B cell (primary cell): ENCODE measurements around the gene NMUR1. TPM values are rescaled to one million over a fixed set of nuclear protein-coding genes. Genes with fewer than 3 reads are reported as not detected.
A peak's percentile ranks its signal among the peaks of the same experiment; 100 is the strongest.

ENCODE experiments used
- ATAC-seq: fragments of 200-7000 bp; cut with Tn5 transposase; one replicate; pipeline ENCODE4 v1.10.0; 2021; ENCODE audit warnings: low read depth, mild to moderate bottlenecking, moderate number of reproducible peaks, moderate library complexity
- CTCF ChIA-PET: fragments of 350-600 bp; sonication (Branson Sonifier 250); formaldehyde crosslinking; loops from one replicate; lab custom pipeline; 2021; ENCODE audit warnings: antibody characterized with exemption, inconsistent platforms; lab: Charles Lee
- POLR2A ChIA-PET: fragments of 350-600 bp; sonication (Branson Sonifier 250); formaldehyde crosslinking; loops from one replicate; lab custom pipeline; 2021; ENCODE audit warnings: antibody characterized with exemption; lab: Charles Lee
- DNase-seq: peaks from one replicate; pipeline ENCODE4 v3.0.0; 2013
- H2AFZ ChIP-seq: 2 replicates; pipeline ENCODE4 v1.6.1; 2012; ENCODE audit warnings: mild to moderate bottlenecking, low read depth, low read length; ENCODE audit not compliant: insufficient read depth, poor library complexity, severe bottlenecking
- H3K27ac ChIP-seq, 2 donors: 1 replicate in 1 of 2; 2 replicates in 1 of 2; pipeline ENCODE4 v1.5.1; 2012 to 2013; ENCODE audit warnings: low read length in 2 of 2, mild to moderate bottlenecking in 2 of 2, moderate library complexity in 1 of 2
- H3K27me3 ChIP-seq, 4 experiments: fragments of 200-600 bp in 1 of 4; sonication (generic) in 1 of 4; replicated peaks in 1 of 4; 1 replicate in 2 of 4; 2 replicates in 2 of 4; pipeline versions ENCODE4 v1.6.1 to v1.7.0; 2013 to 2016; ENCODE audit warnings: low read length in 3 of 4, mild to moderate bottlenecking in 2 of 4, mixed read lengths in 1 of 4, moderate library complexity in 1 of 4; ENCODE audit not compliant: insufficient read depth in 4 of 4, control insufficient read depth in 3 of 4; ENCODE audit errors: control extremely low read depth in 1 of 4
- H3K36me3 ChIP-seq, 2 experiments: replicated peaks in 1 of 2; 1 replicate in 1 of 2; 2 replicates in 1 of 2; pipeline versions ENCODE4 v1.6.1 to v1.7.1; 2013; ENCODE audit warnings: low read length in 1 of 2; ENCODE audit not compliant: insufficient read depth in 2 of 2, control insufficient read depth in 1 of 2; ENCODE audit errors: control extremely low read depth in 1 of 2, extremely low read depth in 1 of 2
- H3K4me1 ChIP-seq, 2 donors: fragments of 200-600 bp in 1 of 2; sonication (generic) in 1 of 2; 1 replicate in 1 of 2; 2 replicates in 1 of 2; pipeline versions ENCODE4 v1.5.1 to v1.6.1; 2013 to 2017; ENCODE audit warnings: low read length in 2 of 2; ENCODE audit not compliant: control insufficient read depth in 2 of 2, insufficient read depth in 2 of 2
- H3K4me2 ChIP-seq: replicated peaks from 2 replicates; pipeline ENCODE3; 2012; ENCODE audit warnings: mild to moderate bottlenecking, low read depth, low read length; ENCODE audit not compliant: poor library complexity, severe bottlenecking
- H3K4me3 ChIP-seq, 5 experiments: fragments of 200-600 bp in 1 of 5; sonication (generic) in 1 of 5; 1 replicate in 3 of 5; 2 replicates in 2 of 5; pipeline versions ENCODE4 v1.5.1 to v1.7.0; 2011 to 2016; ENCODE audit warnings: low read length in 4 of 5, mild to moderate bottlenecking in 4 of 5, low read depth in 2 of 5, control low read depth in 1 of 5, moderate library complexity in 1 of 5; ENCODE audit not compliant: insufficient read depth in 1 of 5; ENCODE audit errors: control extremely low read depth in 1 of 5, extremely low read depth in 1 of 5
- H3K79me2 ChIP-seq: fragments of 200-600 bp; sonication (generic); one replicate; pipeline ENCODE4 v1.6.0; 2016; ENCODE audit warnings: low read length; ENCODE audit not compliant: control insufficient read depth, insufficient read depth
- H3K9ac ChIP-seq: fragments of 200-600 bp; sonication (generic); 2 replicates; pipeline ENCODE4 v1.6.1; 2017; ENCODE audit warnings: mild to moderate bottlenecking, low read length, moderate library complexity
- H3K9me3 ChIP-seq, 3 donors: one replicate each; pipeline versions ENCODE4 v1.6.1 to v1.7.1; 2013; ENCODE audit warnings: low read length in 2 of 3; ENCODE audit not compliant: control insufficient read depth in 2 of 3, insufficient read depth in 1 of 3; ENCODE audit errors: control extremely low read depth in 1 of 3
- H4K20me1 ChIP-seq: 2 replicates; pipeline ENCODE4 v1.6.0; 2012; ENCODE audit warnings: mild to moderate bottlenecking, low read length; ENCODE audit not compliant: insufficient read depth, control insufficient read depth, poor library complexity, severe bottlenecking
- H3K27ac Mint-ChIP-seq: one replicate; pipeline ENCODE4 v1.8.0; 2021; ENCODE audit warnings: mixed read lengths
- H3K27me3 Mint-ChIP-seq: one replicate; pipeline ENCODE4 v1.8.0; 2021; ENCODE audit warnings: mixed read lengths
- H3K4me1 Mint-ChIP-seq: one replicate; pipeline ENCODE4 v1.8.0; 2021; ENCODE audit warnings: mixed read lengths
- H3K4me3 Mint-ChIP-seq: one replicate; pipeline ENCODE4 v1.8.0; 2021; ENCODE audit warnings: mixed read lengths
- H3K9me3 Mint-ChIP-seq: one replicate; pipeline ENCODE4 v1.8.0; 2022; ENCODE audit warnings: mixed read lengths; ENCODE audit not compliant: insufficient read depth
- EZH2 ChIP-seq: IDR thresholded peaks from 2 replicates; pipeline ENCODE4 v1.6.1; 2012; ENCODE audit warnings: borderline replicate concordance, low read depth, mild to moderate bottlenecking, moderate library complexity, low read length; ENCODE audit not compliant: insufficient read depth, poor library complexity, severe bottlenecking
- whole genome bisulfite sequencing: methylation state at CpG from one replicate; pipeline ENCODE4 v1.1.5; 2013; ENCODE audit warnings: missing lambda C conversion rate; ENCODE audit not compliant: insufficient coverage; 5-methylcytosine and 5-hydroxymethylcytosine counted together
- intact Hi-C: fragments of 100-400 bp; cut with micrococcal nuclease; formaldehyde crosslinking; loops from one replicate; pipeline ENCODE4 v1.10.0; 2022
- polyA plus RNA-seq: library from polyadenylated mRNA; depleted of rRNA; stranded (reverse); fragments of >200 nt; gene quantifications from 2 replicates; pipeline ENCODE4 v1.2.3, GENCODE V29; 2012
- total RNA-seq, 2 donors: library from RNA; stranded (reverse); fragments of 120-200 nt in 1 of 2; gene quantifications; 1 replicate in 1 of 2; 2 replicates in 1 of 2; pipeline versions ENCODE4 v1.2.3 to v1.2.4, GENCODE V29; 2013 to 2022
- TF ChIP-seq, protein P1 (sequence below): fragments of 200-600 bp; IDR thresholded peaks from one replicate; pipeline ENCODE4 v1.8.0; 2022; ENCODE audit warnings: antibody characterized with exemption, mild to moderate bottlenecking

The NMUR1 gene
- total and polyA plus RNA-seq, 2 donors (not counting 1 experiment from before 2014, with no cell fraction given): 0.09 to 0.10 TPM

DNA sequence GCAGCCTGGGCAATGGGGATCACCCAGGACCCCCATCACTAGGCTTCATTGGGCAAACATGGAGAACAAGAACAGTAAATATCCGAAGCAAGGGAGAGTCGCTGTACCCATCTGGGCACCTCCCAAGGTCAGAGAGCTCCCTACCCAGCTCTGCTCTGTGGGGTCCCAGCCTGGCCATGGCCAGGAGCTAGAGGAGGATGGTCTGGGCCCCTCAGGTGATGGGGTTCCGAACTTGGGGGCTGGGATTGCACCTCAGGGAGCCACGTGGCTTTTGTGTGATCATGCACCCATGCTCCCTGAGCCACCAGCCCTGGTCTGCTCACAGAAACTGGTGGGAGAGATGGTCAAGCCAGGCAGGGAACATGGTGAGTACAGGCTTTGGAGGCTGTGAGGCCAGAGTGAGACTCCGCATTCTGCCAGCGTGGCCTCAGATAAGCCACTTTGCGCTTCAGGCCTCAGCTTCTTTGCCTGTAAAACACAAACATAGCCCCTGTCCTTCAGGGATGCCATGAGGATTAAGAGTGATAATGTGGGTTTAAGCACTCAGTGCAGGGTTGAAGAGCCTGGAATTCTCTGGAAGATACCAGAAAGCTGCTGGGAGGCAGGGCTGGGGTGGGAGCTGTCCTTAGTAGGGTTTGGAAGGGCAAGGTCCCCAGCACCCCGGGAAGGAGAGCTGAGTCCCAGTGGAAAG lies 3.0 kb upstream of the NMUR1 start:
- H4K20me1 ChIP-seq: no peaks in the 10 kb centered on the region
- ATAC-seq (no peak), DNase-seq (no peak)
- no peaks in the 10 kb centered on the region for H3K36me3 ChIP-seq
- H3K79me2 ChIP-seq: no peaks in the 10 kb centered on the region
- ChIA-PET POLR2A (no interaction called here), CTCF (interaction anchor here (0.9 to 5.3 kb wide), 6 partner anchors 8 to 50 kb away, joined by 3 to 76 read pairs (median 5); no protein-coding TSS in a partner anchor)
- WGBS: 94% methylated on average over 8 of the region's 8 CpGs
- intact Hi-C loops: no loop called here
- H3K4me3 ChIP-seq: no peak overlapping the region
- peaks cover 9% of the 10 kb centered on the region for H3K4me1 Mint-ChIP-seq
- no peak overlapping the region for H2AFZ ChIP-seq
- peaks cover 0 to 3% (median 0%) of the 10 kb centered on the region in 3 donors for H3K9me3 ChIP-seq
- H3K9me3 Mint-ChIP-seq: no peaks in the 10 kb centered on the region
- H3K27me3 ChIP-seq: peaks cover 0 to 26% (median 8%) of the 10 kb centered on the region in 4 experiments
- H3K27me3 Mint-ChIP-seq: peaks cover 21% of the 10 kb centered on the region
- H3K4me1 ChIP-seq: peaks cover 11 to 14% of the 10 kb centered on the region in 2 donors
- TF ChIP-seq, protein P1, sequence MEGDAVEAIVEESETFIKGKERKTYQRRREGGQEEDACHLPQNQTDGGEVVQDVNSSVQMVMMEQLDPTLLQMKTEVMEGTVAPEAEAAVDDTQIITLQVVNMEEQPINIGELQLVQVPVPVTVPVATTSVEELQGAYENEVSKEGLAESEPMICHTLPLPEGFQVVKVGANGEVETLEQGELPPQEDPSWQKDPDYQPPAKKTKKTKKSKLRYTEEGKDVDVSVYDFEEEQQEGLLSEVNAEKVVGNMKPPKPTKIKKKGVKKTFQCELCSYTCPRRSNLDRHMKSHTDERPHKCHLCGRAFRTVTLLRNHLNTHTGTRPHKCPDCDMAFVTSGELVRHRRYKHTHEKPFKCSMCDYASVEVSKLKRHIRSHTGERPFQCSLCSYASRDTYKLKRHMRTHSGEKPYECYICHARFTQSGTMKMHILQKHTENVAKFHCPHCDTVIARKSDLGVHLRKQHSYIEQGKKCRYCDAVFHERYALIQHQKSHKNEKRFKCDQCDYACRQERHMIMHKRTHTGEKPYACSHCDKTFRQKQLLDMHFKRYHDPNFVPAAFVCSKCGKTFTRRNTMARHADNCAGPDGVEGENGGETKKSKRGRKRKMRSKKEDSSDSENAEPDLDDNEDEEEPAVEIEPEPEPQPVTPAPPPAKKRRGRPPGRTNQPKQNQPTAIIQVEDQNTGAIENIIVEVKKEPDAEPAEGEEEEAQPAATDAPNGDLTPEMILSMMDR: no peak
- TF ChIP-seq EZH2: no peak
- H3K9ac ChIP-seq: no peak overlapping the region
- peak overlapping the region; percentile 15 for H3K27ac Mint-ChIP-seq
- no peak overlapping the region for H3K4me2 ChIP-seq
- H3K27ac ChIP-seq: no peak overlapping the region
- H3K4me3 Mint-ChIP-seq: no peak overlapping the region

DNA sequence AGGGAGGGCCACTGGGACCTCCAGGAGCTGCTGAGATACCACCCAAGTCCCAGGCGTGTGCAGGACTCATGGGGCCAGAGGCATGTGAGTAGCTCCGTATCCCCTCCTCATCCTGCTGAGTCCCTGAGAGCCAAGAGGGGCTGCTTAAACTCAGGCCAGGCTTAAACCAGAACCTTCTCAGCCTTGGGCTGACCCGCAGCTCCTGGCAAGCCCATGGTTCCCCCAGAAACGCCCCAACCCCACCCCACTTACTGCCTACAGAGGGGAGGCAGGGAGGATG lies 2.5 kb upstream of the NMUR1 start:
- CTCF ChIA-PET: interaction anchor here (1.7 to 5.3 kb wide), 4 partner anchors 13 to 50 kb away, joined by 4 to 76 read pairs (median 10); no protein-coding TSS in a partner anchor
- no peaks in the 10 kb centered on the region for H3K9me3 Mint-ChIP-seq
- H3K4me1 Mint-ChIP-seq: peaks cover 9% of the 10 kb centered on the region
- Histone ChIP-seq H3K27me3 (peaks cover 0 to 28% (median 8%) of the 10 kb centered on the region in 4 experiments), H3K27ac (no peak overlapping the region), H4K20me1 (no peaks in the 10 kb centered on the region), H3K4me1 (peaks cover 11 to 14% of the 10 kb centered on the region in 2 donors), H3K79me2 (no peaks in the 10 kb centered on the region), H3K9ac (no peak overlapping the region), H2AFZ (no peak overlapping the region), H3K36me3 (no peaks in the 10 kb centered on the region), H3K4me3 (no peak overlapping the region), H3K4me2 (no peak overlapping the region), H3K9me3 (peaks cover 0 to 3% (median 0%) of the 10 kb centered on the region in 3 donors)
- peaks cover 27% of the 10 kb centered on the region for H3K27me3 Mint-ChIP-seq
- ATAC-seq: no peak
- POLR2A ChIA-PET: no interaction called here
- no peak for DNase-seq
- no peak overlapping the region for H3K4me3 Mint-ChIP-seq
- H3K27ac Mint-ChIP-seq: no peak overlapping the region
- TF ChIP-seq EZH2: no peak
- TF ChIP-seq, protein P1: no peak
- 94% methylated on average over 2 of the region's 4 CpGs for WGBS
- intact Hi-C loops: no loop called here
